Fibroblast of mammary gland (primary cell): ENCODE results near the gene BTK.
"Not testable (repeated sequence)": the region's sequence is repeated elsewhere in the genome, so short reads cannot be mapped to it uniquely, and the experiment has no call there.

Experiments
- DNase-seq: peaks from one replicate; pipeline ENCODE4 v3.0.0-alpha.2; 2010; ENCODE audit warnings: low read depth
- H3K4me3 ChIP-seq: 2 replicates; pipeline ENCODE4 v1.5.1; 2011; ENCODE audit warnings: low read depth, mild to moderate bottlenecking, low read length, moderate library complexity; ENCODE audit not compliant: control insufficient read depth
- TF ChIP-seq, protein P1 (sequence below): conservative IDR thresholded peaks from 2 replicates; pipeline ENCODE4 v1.5.1; 2011; ENCODE audit warnings: low read depth, low read length, inconsistent platforms; ENCODE audit not compliant: control insufficient read depth, insufficient read depth

Gene BTK

GRCh38 chrX:101349193-101349562, 36.8 kb downstream of the BTK start:
- H3K4me3 ChIP-seq = peak overlapping the region; percentile 74
- TF ChIP-seq, protein P1, sequence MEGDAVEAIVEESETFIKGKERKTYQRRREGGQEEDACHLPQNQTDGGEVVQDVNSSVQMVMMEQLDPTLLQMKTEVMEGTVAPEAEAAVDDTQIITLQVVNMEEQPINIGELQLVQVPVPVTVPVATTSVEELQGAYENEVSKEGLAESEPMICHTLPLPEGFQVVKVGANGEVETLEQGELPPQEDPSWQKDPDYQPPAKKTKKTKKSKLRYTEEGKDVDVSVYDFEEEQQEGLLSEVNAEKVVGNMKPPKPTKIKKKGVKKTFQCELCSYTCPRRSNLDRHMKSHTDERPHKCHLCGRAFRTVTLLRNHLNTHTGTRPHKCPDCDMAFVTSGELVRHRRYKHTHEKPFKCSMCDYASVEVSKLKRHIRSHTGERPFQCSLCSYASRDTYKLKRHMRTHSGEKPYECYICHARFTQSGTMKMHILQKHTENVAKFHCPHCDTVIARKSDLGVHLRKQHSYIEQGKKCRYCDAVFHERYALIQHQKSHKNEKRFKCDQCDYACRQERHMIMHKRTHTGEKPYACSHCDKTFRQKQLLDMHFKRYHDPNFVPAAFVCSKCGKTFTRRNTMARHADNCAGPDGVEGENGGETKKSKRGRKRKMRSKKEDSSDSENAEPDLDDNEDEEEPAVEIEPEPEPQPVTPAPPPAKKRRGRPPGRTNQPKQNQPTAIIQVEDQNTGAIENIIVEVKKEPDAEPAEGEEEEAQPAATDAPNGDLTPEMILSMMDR = no peak
- no peak for DNase-seq

DNA sequence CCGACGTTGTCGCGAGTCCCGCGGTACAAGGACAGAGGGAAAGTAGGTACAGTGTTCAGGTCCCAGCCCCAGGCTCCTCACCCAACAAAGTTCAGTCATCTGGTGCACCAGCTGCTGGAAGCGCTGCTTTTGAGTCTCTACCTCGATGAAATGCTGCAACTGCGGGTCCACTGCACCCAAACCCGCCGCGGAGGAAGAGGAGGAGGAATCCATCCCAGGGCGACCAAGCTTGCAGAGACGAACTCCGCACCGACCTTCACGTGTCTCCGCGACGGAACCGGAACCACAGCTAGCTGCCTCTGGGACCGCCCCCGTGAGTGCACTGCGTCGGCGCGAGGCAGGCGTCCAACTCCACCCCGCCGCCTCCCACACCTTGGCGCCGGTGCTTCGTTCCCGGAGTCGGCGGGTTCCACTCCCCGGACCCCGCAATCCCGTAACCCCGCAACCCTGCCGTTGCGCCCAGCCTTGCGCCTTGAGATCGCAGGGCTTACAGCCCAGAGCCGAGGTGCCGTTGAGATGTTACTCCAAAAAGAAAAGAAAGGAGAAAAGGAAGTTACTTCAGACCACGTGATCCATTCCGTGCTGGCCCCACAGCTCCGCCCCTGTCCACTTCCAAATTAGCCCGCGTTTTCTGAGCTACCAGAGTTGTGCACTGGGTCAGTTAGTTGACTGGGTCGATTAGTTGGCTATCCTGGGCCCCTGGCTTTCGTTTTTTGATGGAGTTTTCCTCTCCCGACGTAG, 37.4 kb downstream of the BTK start, which contains the start of gene TIMM8A:
Gene TIMM8A (minus strand): TSS at position 291 of the 741 bp plus-strand sequence. CDS start 78 bp downstream, at position 213.
- DNase-seq = peak; percentile 64

GRCh38 chrX:101347859-101348451, 38.0 kb downstream of the BTK start:
- TF ChIP-seq, protein P1 = no peak
- DNase-seq = peak; percentile 22
- peak overlapping the region; percentile 74 for H3K4me3 ChIP-seq

More for the DNA sequence above, 37.4 kb downstream of the BTK start, which contains the start of gene TIMM8A:
- TF ChIP-seq, protein P1 = no peak
- peak within 1 kb of the TSS; percentile 74 for H3K4me3 ChIP-seq

DNA sequence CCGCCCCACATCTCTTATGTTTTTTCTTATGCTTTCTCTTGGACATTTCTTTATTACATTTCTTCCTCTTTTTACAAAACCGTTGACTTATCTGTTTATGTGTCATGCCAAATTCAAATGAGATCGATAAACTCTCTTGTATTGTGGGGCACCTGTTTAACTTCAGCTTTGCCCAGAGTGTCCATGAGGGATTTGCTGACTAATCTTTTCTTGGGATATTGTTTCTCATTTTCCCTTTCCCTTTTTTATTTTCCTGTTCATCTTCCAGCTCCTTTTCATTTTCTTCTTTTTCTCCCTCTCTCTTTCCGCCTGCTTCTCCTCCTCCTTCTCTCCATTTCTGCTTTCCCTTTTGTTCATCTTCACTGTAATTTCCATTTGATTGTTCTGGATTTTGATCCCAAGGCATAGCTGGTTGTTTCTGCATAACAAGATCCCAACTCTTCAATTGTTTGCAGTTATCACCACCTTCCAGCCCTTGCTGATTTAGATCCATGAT, 48.2 kb downstream of the BTK start:
- TF ChIP-seq, protein P1 = no peak

GRCh38 chrX:101334310-101334709, 51.7 kb downstream of the BTK start:
- not testable (repeated sequence) for H3K4me3 ChIP-seq, DNase-seq

More for the DNA sequence above, 48.2 kb downstream of the BTK start:
- no peak overlapping the region for H3K4me3 ChIP-seq
- no peak for DNase-seq

DNA sequence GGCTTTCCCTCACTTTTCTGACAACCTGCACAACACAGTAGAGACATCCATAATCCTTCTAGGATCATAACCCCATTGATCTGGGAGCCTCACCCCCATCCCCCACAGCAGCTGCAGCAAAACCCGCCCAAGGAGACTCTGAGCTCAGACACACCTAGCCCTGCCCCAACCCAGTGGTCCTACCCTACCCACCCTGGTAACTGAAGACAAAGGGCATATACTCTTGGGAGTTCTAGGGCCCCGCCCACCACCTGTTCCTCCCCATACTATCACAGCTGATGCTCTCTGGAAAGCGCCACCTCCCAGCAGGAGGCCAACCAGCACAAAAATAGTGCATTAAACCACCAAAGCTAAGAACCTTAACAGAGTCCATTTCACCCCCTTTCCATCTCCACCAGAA, 59.4 kb downstream of the BTK start:
- H3K4me3 ChIP-seq = not testable (repeated sequence)

GRCh38 chrX:101303790-101304189, 82.2 kb downstream of the BTK start:
- TF ChIP-seq, protein P1 = no peak
- DNase-seq = no peak
- H3K4me3 ChIP-seq = no peak overlapping the region

More for the DNA sequence above, 59.4 kb downstream of the BTK start:
- not testable (repeated sequence) for DNase-seq
